Astrocyte (in vitro differentiated cells and primary cell): ENCODE results near the gene ANAPC7.

Source experiments
- EZH2 ChIP-seq: IDR thresholded peaks from 2 replicates; pipeline ENCODE4 v1.6.1; 2012; ENCODE audit warnings: mild to moderate bottlenecking, low read length, inconsistent platforms; ENCODE audit not compliant: insufficient read depth
- TF ChIP-seq, protein P1 (sequence below): IDR thresholded peaks from 2 replicates; pipeline ENCODE4 v1.5.1; 2011; ENCODE audit warnings: low read depth, mild to moderate bottlenecking, inconsistent platforms, low read length, moderate library complexity; ENCODE audit not compliant: insufficient read depth

DNA sequence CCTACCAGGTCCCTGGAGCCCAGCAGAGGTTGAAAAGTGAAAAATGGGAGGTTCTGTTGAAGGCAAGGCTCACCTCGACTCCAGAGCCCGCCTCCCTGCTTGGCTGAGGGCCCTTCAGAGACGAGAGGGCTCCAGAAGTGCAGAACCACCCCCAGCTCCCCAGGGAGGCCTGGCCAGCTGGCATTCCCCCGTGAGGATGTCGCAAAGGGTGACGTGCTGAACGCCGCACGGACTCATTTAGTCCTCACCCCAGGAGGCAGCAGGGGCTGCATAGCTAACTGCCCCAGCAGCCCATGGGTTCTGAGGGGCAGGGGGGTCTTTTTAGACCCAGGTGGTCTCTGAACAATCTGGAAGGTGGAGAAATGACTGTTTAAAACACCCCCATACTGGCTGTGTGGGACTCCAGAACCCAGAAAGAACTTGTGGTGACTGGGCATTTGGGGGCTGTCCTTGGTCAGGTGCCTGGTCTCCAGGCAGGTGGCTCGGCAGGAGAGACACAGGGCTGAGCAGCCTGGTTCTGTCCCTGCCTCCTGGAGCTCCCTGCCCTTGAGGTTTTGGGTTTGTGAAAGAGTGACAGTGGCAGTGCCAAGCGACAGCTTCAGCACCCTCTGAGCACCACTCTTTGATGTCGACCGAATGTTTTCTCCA is 32.0 kb downstream of the ANAPC7 start:
- TF ChIP-seq, protein P1, sequence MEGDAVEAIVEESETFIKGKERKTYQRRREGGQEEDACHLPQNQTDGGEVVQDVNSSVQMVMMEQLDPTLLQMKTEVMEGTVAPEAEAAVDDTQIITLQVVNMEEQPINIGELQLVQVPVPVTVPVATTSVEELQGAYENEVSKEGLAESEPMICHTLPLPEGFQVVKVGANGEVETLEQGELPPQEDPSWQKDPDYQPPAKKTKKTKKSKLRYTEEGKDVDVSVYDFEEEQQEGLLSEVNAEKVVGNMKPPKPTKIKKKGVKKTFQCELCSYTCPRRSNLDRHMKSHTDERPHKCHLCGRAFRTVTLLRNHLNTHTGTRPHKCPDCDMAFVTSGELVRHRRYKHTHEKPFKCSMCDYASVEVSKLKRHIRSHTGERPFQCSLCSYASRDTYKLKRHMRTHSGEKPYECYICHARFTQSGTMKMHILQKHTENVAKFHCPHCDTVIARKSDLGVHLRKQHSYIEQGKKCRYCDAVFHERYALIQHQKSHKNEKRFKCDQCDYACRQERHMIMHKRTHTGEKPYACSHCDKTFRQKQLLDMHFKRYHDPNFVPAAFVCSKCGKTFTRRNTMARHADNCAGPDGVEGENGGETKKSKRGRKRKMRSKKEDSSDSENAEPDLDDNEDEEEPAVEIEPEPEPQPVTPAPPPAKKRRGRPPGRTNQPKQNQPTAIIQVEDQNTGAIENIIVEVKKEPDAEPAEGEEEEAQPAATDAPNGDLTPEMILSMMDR: no peak
- no peak for TF ChIP-seq EZH2
